Duodenal mucosa (tissue), 2 donors: ENCODE results near the gene MARK3.

Experiments
- H3K27ac ChIP-seq: one replicate; pipeline ENCODE4 v1.7.0; 2013; ENCODE audit warnings: low read depth, low read length
- H3K27me3 ChIP-seq, 2 donors: one replicate each; pipeline ENCODE4 v1.7.0; 2013; ENCODE audit warnings: low read length in 2 of 2, control low read depth in 1 of 2; ENCODE audit not compliant: insufficient read depth in 2 of 2, control insufficient read depth in 1 of 2
- H3K36me3 ChIP-seq, 2 donors: one replicate each; pipeline ENCODE4 v1.7.0; 2013; ENCODE audit warnings: low read length in 2 of 2, control low read depth in 1 of 2; ENCODE audit not compliant: insufficient read depth in 2 of 2, control insufficient read depth in 1 of 2
- H3K4me1 ChIP-seq, 2 donors: one replicate each; pipeline ENCODE4 v1.7.0; 2013; ENCODE audit warnings: low read length in 2 of 2, control low read depth in 1 of 2; ENCODE audit not compliant: insufficient read depth in 2 of 2, control insufficient read depth in 1 of 2
- H3K4me3 ChIP-seq, 2 donors: one replicate each; pipeline ENCODE4 v1.7.0; 2013; ENCODE audit warnings: low read length in 2 of 2, low read depth in 1 of 2
- H3K9ac ChIP-seq, 2 donors: one replicate each; pipeline ENCODE4 v1.7.0; 2013; ENCODE audit warnings: low read length in 2 of 2, low read depth in 1 of 2
- H3K9me3 ChIP-seq, 2 donors: one replicate each; pipeline ENCODE4 v1.7.0; 2013; ENCODE audit warnings: low read length in 2 of 2, control low read depth in 1 of 2; ENCODE audit not compliant: control insufficient read depth in 1 of 2

MARK3 gene

GRCh38 chr14:103408491-103409155 is 23.4 kb downstream of the MARK3 start:
- no peak overlapping the region for H3K4me3 ChIP-seq
- no peak overlapping the region for H3K27ac ChIP-seq
- peaks cover 14 to 23% of the 10 kb centered on the region in 2 donors for H3K4me1 ChIP-seq
- peaks cover 4 to 23% of the 10 kb centered on the region in 2 donors for H3K36me3 ChIP-seq
- H3K9me3 ChIP-seq = no peaks in the 10 kb centered on the region
- no peak overlapping the region for H3K9ac ChIP-seq
- no peaks in the 10 kb centered on the region for H3K27me3 ChIP-seq

- H3K4me3 ChIP-seq = no peak overlapping the region
- no peaks in the 10 kb centered on the region for H3K27me3 ChIP-seq
- no peak overlapping the region for H3K9ac ChIP-seq
- peaks cover 4 to 15% of the 10 kb centered on the region in 2 donors for H3K36me3 ChIP-seq
- H3K4me1 ChIP-seq = peaks cover 0 to 4% of the 10 kb centered on the region in 2 donors
- no peak overlapping the region for H3K27ac ChIP-seq
- H3K9me3 ChIP-seq = no peaks in the 10 kb centered on the region
Observed at GRCh38 chr14:103416916-103417315, 31.7 kb downstream of the MARK3 start.

- H3K27ac ChIP-seq = no peak overlapping the region
- H3K27me3 ChIP-seq = no peaks in the 10 kb centered on the region
Observed at GRCh38 chr14:103418481-103418818, 33.2 kb downstream of the MARK3 start.

GRCh38 chr14:103421556-103421955 is 36.3 kb downstream of the MARK3 start:
- Histone ChIP-seq H3K4me1 (peaks cover 0 to 4% of the 10 kb centered on the region in 2 donors), H3K9me3 (no peaks in the 10 kb centered on the region), H3K36me3 (peaks cover 0 to 9% of the 10 kb centered on the region in 2 donors), H3K4me3 (no peak overlapping the region), H3K9ac (no peak overlapping the region), H3K27ac (no peak overlapping the region), H3K27me3 (no peaks in the 10 kb centered on the region)

More at GRCh38 chr14:103418481-103418818, 33.2 kb downstream of the MARK3 start:
- Histone ChIP-seq H3K4me3 (no peak overlapping the region), H3K9ac (no peak overlapping the region), H3K9me3 (no peaks in the 10 kb centered on the region), H3K36me3 (peaks cover 0 to 11% of the 10 kb centered on the region in 2 donors), H3K4me1 (peaks cover 0 to 4% of the 10 kb centered on the region in 2 donors)

- H3K9me3 ChIP-seq = no peaks in the 10 kb centered on the region
- no peaks in the 10 kb centered on the region for H3K27me3 ChIP-seq
- H3K4me1 ChIP-seq = no peaks in the 10 kb centered on the region
- H3K9ac ChIP-seq = no peak overlapping the region
- no peak overlapping the region for H3K27ac ChIP-seq
- no peak overlapping the region for H3K4me3 ChIP-seq
- H3K36me3 ChIP-seq = peaks cover 0 to 3% of the 10 kb centered on the region in 2 donors
Observed at GRCh38 chr14:103423050-103423461, 37.8 kb downstream of the MARK3 start.

- Histone ChIP-seq H3K36me3 (peaks cover 0 to 3% of the 10 kb centered on the region in 2 donors), H3K4me3 (no peak overlapping the region), H3K4me1 (peaks cover 8% of the 10 kb centered on the region in 2 donors), H3K27me3 (no peaks in the 10 kb centered on the region), H3K9ac (no peak overlapping the region), H3K27ac (no peak overlapping the region), H3K9me3 (no peaks in the 10 kb centered on the region)
Observed at GRCh38 chr14:103427485-103428443, 42.5 kb downstream of the MARK3 start.

GRCh38 chr14:103428723-103429556 is 43.7 kb downstream of the MARK3 start:
- Histone ChIP-seq H3K27ac (peak overlapping the region; percentile 17), H3K27me3 (no peaks in the 10 kb centered on the region), H3K9me3 (no peaks in the 10 kb centered on the region), H3K36me3 (peaks cover 2 to 3% of the 10 kb centered on the region in 2 donors), H3K9ac (no peak overlapping the region), H3K4me3 (no peak overlapping the region), H3K4me1 (peaks cover 8% of the 10 kb centered on the region in 2 donors)

GRCh38 chr14:103430358-103430757 is 45.1 kb downstream of the MARK3 start:
- H3K9ac ChIP-seq = no peak overlapping the region
- H3K27me3 ChIP-seq = no peaks in the 10 kb centered on the region
- H3K9me3 ChIP-seq = no peaks in the 10 kb centered on the region
- peaks cover 7 to 12% of the 10 kb centered on the region in 2 donors for H3K36me3 ChIP-seq
- H3K27ac ChIP-seq = no peak overlapping the region
- H3K4me3 ChIP-seq = no peak overlapping the region
- peaks cover 8% of the 10 kb centered on the region in 2 donors for H3K4me1 ChIP-seq

GRCh38 chr14:103432627-103433026 is 47.4 kb downstream of the MARK3 start:
- Histone ChIP-seq H3K4me1 (peaks cover 8% of the 10 kb centered on the region in 2 donors), H3K4me3 (no peak overlapping the region), H3K27me3 (no peaks in the 10 kb centered on the region), H3K27ac (no peak overlapping the region), H3K9ac (no peak overlapping the region), H3K9me3 (no peaks in the 10 kb centered on the region), H3K36me3 (peaks cover 7 to 12% of the 10 kb centered on the region in 2 donors)
